ENCODE measurements around the gene CSF2RB. TPM values are rescaled to one million over a fixed set of nuclear protein-coding genes. Genes with fewer than 3 reads are reported as not detected.

The CSF2RB gene
- total and polyA plus RNA-seq, 2 donors (not counting 3 experiments of a cell fraction or from before 2014, with no cell fraction given) = 20.6 to 68.2 TPM

DNA sequence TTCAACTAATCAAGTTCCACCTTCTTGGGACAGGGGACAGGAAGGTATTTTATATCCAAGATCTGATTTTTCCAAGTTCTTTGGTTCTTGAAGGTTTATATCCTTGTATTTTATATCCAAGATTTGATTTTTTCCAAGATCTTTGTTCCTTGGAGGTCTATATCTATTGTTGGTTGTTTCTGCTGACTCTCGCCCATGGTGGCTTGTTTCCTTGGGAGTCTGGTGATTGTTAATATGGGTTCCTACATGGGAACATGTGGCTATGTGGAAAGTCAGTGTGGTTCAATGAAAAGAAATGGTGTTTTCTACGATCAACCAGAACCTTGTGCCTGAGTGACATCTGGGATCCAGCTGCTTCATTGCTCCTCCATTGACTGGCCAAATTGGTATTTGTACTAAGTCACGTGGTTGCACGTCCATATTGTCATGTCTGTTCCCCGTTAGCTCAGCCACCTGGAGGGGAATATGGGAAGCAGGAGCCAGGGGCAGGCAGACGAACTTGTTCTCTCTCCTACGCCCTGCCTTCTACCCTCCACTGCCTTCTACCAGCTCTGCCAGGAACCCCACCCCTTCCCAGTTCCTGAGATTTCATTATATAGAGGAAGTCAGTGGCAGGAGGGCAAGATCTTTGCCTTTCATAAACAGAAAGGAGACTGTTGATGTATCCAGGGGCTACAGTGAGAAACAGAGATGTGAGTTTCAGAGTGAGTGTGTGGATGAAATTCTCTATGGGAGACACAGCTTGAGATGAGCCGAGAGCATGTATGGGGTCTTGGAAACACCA lies 11.1 kb upstream of the CSF2RB start:
- H3K27ac ChIP-seq (ENCODE audit: insufficient read depth, low read depth, low read length) = no peak overlapping the region
- H3K4me2 ChIP-seq (ENCODE audit: insufficient read depth, low read length) = no peak overlapping the region
- H3K9me3 ChIP-seq (replicated peaks; ENCODE audit: control insufficient read depth, insufficient read depth, low read length) = no peaks in the 10 kb centered on the region
- no peaks in the 10 kb centered on the region for H4K20me1 ChIP-seq (replicated peaks; ENCODE audit: control insufficient read depth, extremely low read depth, insufficient read depth, low read length)
- dilution Hi-C loops (cut with MboI; ENCODE audit: extremely low pct_ligation_motif_present, low sequenced_read_pairs) = no loop called here
- no peak overlapping the region for H3K9ac ChIP-seq (replicated peaks; ENCODE audit: extremely low read depth, insufficient read depth, low read length)
- no peaks in the 10 kb centered on the region for H3K79me2 ChIP-seq (ENCODE audit: control insufficient read depth, insufficient read depth, low read length)
- CTCF ChIA-PET = interaction anchor here (0.6 to 0.8 kb wide), 3 partner anchors 11 to 126 kb away, joined by 3 read pairs; partner anchors contain the start of genes CSF2RB and IFT27
- peaks cover 2% of the 10 kb centered on the region for H3K4me1 ChIP-seq (ENCODE audit: control insufficient read depth, extremely low read depth, insufficient read depth, low read length)
- TF ChIP-seq MYC (IDR thresholded peaks at IDR 0.05; ENCODE audit: low read depth, low read length) (no peak), GATA2 (IDR thresholded peaks at IDR 0.05; ENCODE audit: insufficient read depth, insufficient read length, low read depth, low read length) (no peak)
- TF ChIP-seq, protein P1, sequence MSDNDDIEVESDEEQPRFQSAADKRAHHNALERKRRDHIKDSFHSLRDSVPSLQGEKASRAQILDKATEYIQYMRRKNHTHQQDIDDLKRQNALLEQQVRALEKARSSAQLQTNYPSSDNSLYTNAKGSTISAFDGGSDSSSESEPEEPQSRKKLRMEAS (IDR thresholded peaks at IDR 0.05; ENCODE audit: insufficient read depth, insufficient read length) = no peak
- peaks cover 3% of the 10 kb centered on the region in 2 experiments for H3K27me3 ChIP-seq (ENCODE audit: control insufficient read depth in 2 of 2, insufficient read depth in 2 of 2, low read length in 2 of 2)
- no peaks in the 10 kb centered on the region for H3K9me1 ChIP-seq (replicated peaks; ENCODE audit: control insufficient read depth, extremely low read depth, insufficient read depth, low read length)
- peak overlapping the region; percentile 30 for H2AFZ ChIP-seq (ENCODE audit: low read depth, low read length)
- intact Hi-C loops (cut with micrococcal nuclease) = no loop called here
- BruUV-seq (replicated peaks) = no TSS peak
- H3K4me3 ChIP-seq (replicated peaks in 1 of 3; ENCODE audit: insufficient read depth in 1 of 3, low read depth in 1 of 3, low read length in 3 of 3) = no peak overlapping the region
- POLR2A ChIA-PET = no interaction called here
- no peaks in the 10 kb centered on the region for H3K36me3 ChIP-seq (ENCODE audit: control insufficient read depth in 2 of 2, extremely low read depth in 1 of 2, insufficient read depth in 2 of 2, low read length in 2 of 2)
- FAIRE-seq (peak; percentile 15), DNase-seq (ENCODE audit: low read depth, low spot score) (peak; percentile 53)

- no TSS peak for BruUV-seq (replicated peaks)
- dilution Hi-C loops (cut with MboI; ENCODE audit: extremely low pct_ligation_motif_present, low sequenced_read_pairs) (no loop called here), intact Hi-C loops (cut with micrococcal nuclease) (no loop called here)
- Histone ChIP-seq H3K27ac (ENCODE audit: insufficient read depth, low read depth, low read length) (no peak overlapping the region), H4K20me1 (replicated peaks; ENCODE audit: control insufficient read depth, extremely low read depth, insufficient read depth, low read length) (no peaks in the 10 kb centered on the region), H3K36me3 (ENCODE audit: control insufficient read depth in 2 of 2, extremely low read depth in 1 of 2, insufficient read depth in 2 of 2, low read length in 2 of 2) (no peaks in the 10 kb centered on the region), H3K27me3 (ENCODE audit: control insufficient read depth in 2 of 2, insufficient read depth in 2 of 2, low read length in 2 of 2) (peaks cover 0 to 1% of the 10 kb centered on the region in 2 experiments), H3K79me2 (ENCODE audit: control insufficient read depth, insufficient read depth, low read length) (no peaks in the 10 kb centered on the region), H3K9me3 (replicated peaks; ENCODE audit: control insufficient read depth, insufficient read depth, low read length) (no peaks in the 10 kb centered on the region), H3K4me1 (ENCODE audit: control insufficient read depth, extremely low read depth, insufficient read depth, low read length) (peaks cover 2% of the 10 kb centered on the region), H3K9ac (replicated peaks; ENCODE audit: extremely low read depth, insufficient read depth, low read length) (no peak overlapping the region), H3K4me3 (replicated peaks in 1 of 3; ENCODE audit: insufficient read depth in 1 of 3, low read depth in 1 of 3, low read length in 3 of 3) (no peak overlapping the region), H3K4me2 (ENCODE audit: insufficient read depth, low read length) (no peak overlapping the region), H3K9me1 (replicated peaks; ENCODE audit: control insufficient read depth, extremely low read depth, insufficient read depth, low read length) (no peaks in the 10 kb centered on the region), H2AFZ (ENCODE audit: low read depth, low read length) (no peak overlapping the region)
- CTCF ChIA-PET = no interaction called here
- TF ChIP-seq, protein P2, sequence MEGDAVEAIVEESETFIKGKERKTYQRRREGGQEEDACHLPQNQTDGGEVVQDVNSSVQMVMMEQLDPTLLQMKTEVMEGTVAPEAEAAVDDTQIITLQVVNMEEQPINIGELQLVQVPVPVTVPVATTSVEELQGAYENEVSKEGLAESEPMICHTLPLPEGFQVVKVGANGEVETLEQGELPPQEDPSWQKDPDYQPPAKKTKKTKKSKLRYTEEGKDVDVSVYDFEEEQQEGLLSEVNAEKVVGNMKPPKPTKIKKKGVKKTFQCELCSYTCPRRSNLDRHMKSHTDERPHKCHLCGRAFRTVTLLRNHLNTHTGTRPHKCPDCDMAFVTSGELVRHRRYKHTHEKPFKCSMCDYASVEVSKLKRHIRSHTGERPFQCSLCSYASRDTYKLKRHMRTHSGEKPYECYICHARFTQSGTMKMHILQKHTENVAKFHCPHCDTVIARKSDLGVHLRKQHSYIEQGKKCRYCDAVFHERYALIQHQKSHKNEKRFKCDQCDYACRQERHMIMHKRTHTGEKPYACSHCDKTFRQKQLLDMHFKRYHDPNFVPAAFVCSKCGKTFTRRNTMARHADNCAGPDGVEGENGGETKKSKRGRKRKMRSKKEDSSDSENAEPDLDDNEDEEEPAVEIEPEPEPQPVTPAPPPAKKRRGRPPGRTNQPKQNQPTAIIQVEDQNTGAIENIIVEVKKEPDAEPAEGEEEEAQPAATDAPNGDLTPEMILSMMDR (IDR thresholded peaks at IDR 0.05; ENCODE audit: extremely low read depth in 1 of 2, insufficient read depth in 1 of 2, low read depth in 1 of 2, low read length in 2 of 2) = peak in 1 of 2 donors; percentile 9
- TF ChIP-seq MYC (IDR thresholded peaks at IDR 0.05; ENCODE audit: low read depth, low read length) = no peak
- DNase-seq (ENCODE audit: low read depth, low spot score) = no peak
- POLR2A ChIA-PET = no interaction called here
- no peak for FAIRE-seq
Observed at GRCh38 chr22:36904260-36904880, 9.1 kb upstream of the CSF2RB start.
